ENCODE measurements around the gene NTF3. TPM values are rescaled to one million over a fixed set of nuclear protein-coding genes. Genes with fewer than 3 reads are reported as not detected.

Gene NTF3
- total RNA-seq, 1 donor from 2014 or later = 2.1 TPM

- H3K4me3 ChIP-seq (ENCODE audit: low read depth, low read length) = no peak overlapping the region
- no peak for TF ChIP-seq CTCF (conservative IDR thresholded peaks at IDR 0.05; ENCODE audit: low read depth, low read length)
- no peak for DNase-seq (ENCODE audit: low read depth)
Observed at GRCh38 chr12:5487076-5487475, 55.2 kb downstream of the NTF3 start.

GRCh38 chr12:5487948-5488625 is 56.2 kb downstream of the NTF3 start:
- TF ChIP-seq CTCF (conservative IDR thresholded peaks at IDR 0.05; ENCODE audit: low read depth, low read length) = no peak
- DNase-seq (ENCODE audit: low read depth) = no peak
- no peak overlapping the region for H3K4me3 ChIP-seq (ENCODE audit: low read depth, low read length)

- TF ChIP-seq CTCF (conservative IDR thresholded peaks at IDR 0.05; ENCODE audit: low read depth, low read length) = no peak
- no peak overlapping the region for H3K4me3 ChIP-seq (ENCODE audit: low read depth, low read length)
- DNase-seq (ENCODE audit: low read depth) = no peak
Observed at GRCh38 chr12:5488626-5488955, 56.7 kb downstream of the NTF3 start.

GRCh38 chr12:5489017-5489416 is 57.1 kb downstream of the NTF3 start:
- no peak for DNase-seq (ENCODE audit: low read depth)
- H3K4me3 ChIP-seq (ENCODE audit: low read depth, low read length) = no peak overlapping the region
- no peak for TF ChIP-seq CTCF (conservative IDR thresholded peaks at IDR 0.05; ENCODE audit: low read depth, low read length)

- DNase-seq (ENCODE audit: low read depth) = no peak
- TF ChIP-seq CTCF (conservative IDR thresholded peaks at IDR 0.05; ENCODE audit: low read depth, low read length) = no peak
- H3K4me3 ChIP-seq (ENCODE audit: low read depth, low read length) = no peak overlapping the region
Observed at GRCh38 chr12:5489760-5490406, 58.0 kb downstream of the NTF3 start.

- H3K4me3 ChIP-seq (ENCODE audit: low read depth, low read length) = no peak overlapping the region
- DNase-seq (ENCODE audit: low read depth) = no peak
- no peak for TF ChIP-seq CTCF (conservative IDR thresholded peaks at IDR 0.05; ENCODE audit: low read depth, low read length)
Observed at GRCh38 chr12:5492562-5492961, 60.7 kb downstream of the NTF3 start.

GRCh38 chr12:5493018-5493417 is 61.1 kb downstream of the NTF3 start:
- H3K4me3 ChIP-seq (ENCODE audit: low read depth, low read length) = no peak overlapping the region
- no peak for DNase-seq (ENCODE audit: low read depth)
- peak; percentile 25 for TF ChIP-seq CTCF (conservative IDR thresholded peaks at IDR 0.05; ENCODE audit: low read depth, low read length)
